Testis (tissue), 2 donors: ENCODE data around the gene ADPRS.

Experiments used
- CTCF ChIP-seq, 3 experiments: fragments of 450-650 bp in 2 of 3; fragments of 200-600 bp in 1 of 3; sonication (generic) in 1 of 3; IDR thresholded peaks; one replicate each; pipeline ENCODE4 v1.5.1; 2016 to 2019; ENCODE audit warnings: antibody characterized with exemption in 3 of 3, mild to moderate bottlenecking in 2 of 3, moderate library complexity in 1 of 3
- POLR2A ChIP-seq: fragments of 450-650 bp; IDR thresholded peaks from one replicate; pipeline ENCODE4 v1.6.1; 2017; ENCODE audit warnings: antibody characterized with exemption, mild to moderate bottlenecking, moderate library complexity

GRCh38 chr1:36139521-36139920, 50.8 kb downstream of the ADPRS start:
- no peak for TF ChIP-seq POLR2A
- TF ChIP-seq CTCF (IDR thresholded peaks at IDR 0.05): no peak
